Endothelial cell of umbilical vein (primary cell): Measurements from ENCODE around the gene SPP1. TPM values are rescaled to one million over a fixed set of nuclear protein-coding genes. Genes with fewer than 3 reads are reported as not detected.

Experiments used
- BruUV-seq: library from RNA; stranded (reverse); fragments of 400-500 nt; replicated peaks from 2 replicates; lab custom pipeline; 2021; lab: Mats Ljungman, UMichigan
- CTCF ChIA-PET: fragments of 300-600, 350-600 bp; sonication (Branson Sonifier 250); formaldehyde crosslinking; loops from one replicate; lab custom pipeline; 2021; ENCODE audit warnings: antibody characterized with exemption, inconsistent platforms; lab: Charles Lee
- POLR2A ChIA-PET: fragments of 300-600, 350-600 bp; sonication (Branson Sonifier 250); formaldehyde crosslinking; loops from one replicate; lab custom pipeline; 2021; ENCODE audit warnings: antibody characterized with exemption, inconsistent platforms; lab: Charles Lee
- DNase-seq: peaks from one replicate; pipeline ENCODE4 v3.0.0-alpha.2; 2011; ENCODE audit warnings: low read depth, low spot score
- FAIRE-seq: peaks from 2 replicates; lab custom pipeline; 2011; peaks lifted over from hg19 to GRCh38; lab: Jason Lieb, UNC
- H2AFZ ChIP-seq: 2 replicates; pipeline ENCODE4 v1.6.0; 2012; ENCODE audit warnings: low read depth, low read length, control low read depth, inconsistent platforms
- H3K27ac ChIP-seq: 2 replicates; pipeline ENCODE4 v1.5.1; 2011; ENCODE audit warnings: low read depth, mild to moderate bottlenecking, control low read depth, low read length, moderate library complexity; ENCODE audit not compliant: insufficient read depth
- H3K27me3 ChIP-seq, 2 experiments: 2 replicates each; pipeline versions ENCODE4 v1.6.0 to v1.6.1; 2011; ENCODE audit warnings: low read length in 2 of 2, mixed read lengths in 1 of 2; ENCODE audit not compliant: control insufficient read depth in 2 of 2, insufficient read depth in 2 of 2
- H3K36me3 ChIP-seq, 2 experiments: 2 replicates in 1 of 2; 3 replicates in 1 of 2; pipeline ENCODE4 v1.5.1; 2011; ENCODE audit warnings: low read length in 2 of 2, mild to moderate bottlenecking in 1 of 2, moderate library complexity in 1 of 2; ENCODE audit not compliant: control insufficient read depth in 2 of 2, insufficient read depth in 2 of 2; ENCODE audit errors: extremely low read depth in 1 of 2
- H3K4me1 ChIP-seq: 3 replicates; pipeline ENCODE4 v1.5.1; 2011; ENCODE audit warnings: mild to moderate bottlenecking, low read length; ENCODE audit not compliant: control insufficient read depth, insufficient read depth; ENCODE audit errors: extremely low read depth
- H3K4me2 ChIP-seq: 2 replicates; pipeline ENCODE4 v1.6.1; 2011; ENCODE audit warnings: low read length, control low read depth, mixed read lengths; ENCODE audit not compliant: insufficient read depth
- H3K4me3 ChIP-seq, 3 experiments: fragments of 200-600 bp in 1 of 3; sonication (generic), shearing (Covaris generic) in 1 of 3; replicated peaks in 1 of 3; 2 replicates each; pipeline ENCODE4 v1.5.1; 2011 to 2016; ENCODE audit warnings: control low read depth in 3 of 3, low read length in 3 of 3, mild to moderate bottlenecking in 2 of 3, inconsistent platforms in 1 of 3, low read depth in 1 of 3, moderate library complexity in 1 of 3; ENCODE audit not compliant: insufficient read depth in 1 of 3
- H3K79me2 ChIP-seq: 2 replicates; pipeline ENCODE4 v1.6.0; 2012; ENCODE audit warnings: low read length, inconsistent platforms; ENCODE audit not compliant: control insufficient read depth, insufficient read depth
- H3K9ac ChIP-seq: replicated peaks from 2 replicates; pipeline ENCODE3; 2011; ENCODE audit warnings: low read length, control low read depth; ENCODE audit not compliant: insufficient read depth; ENCODE audit errors: extremely low read depth
- H3K9me1 ChIP-seq: replicated peaks from 3 replicates; pipeline ENCODE4 v1.6.0; 2011; ENCODE audit warnings: mild to moderate bottlenecking, low read length; ENCODE audit not compliant: control insufficient read depth, insufficient read depth; ENCODE audit errors: extremely low read depth
- H3K9me3 ChIP-seq: replicated peaks from 2 replicates; pipeline ENCODE4 v1.5.1; 2012; ENCODE audit warnings: low read length, inconsistent platforms; ENCODE audit not compliant: control insufficient read depth, insufficient read depth
- H4K20me1 ChIP-seq: replicated peaks from 2 replicates; pipeline ENCODE3; 2011; ENCODE audit warnings: mild to moderate bottlenecking, low read length; ENCODE audit not compliant: control insufficient read depth, insufficient read depth; ENCODE audit errors: extremely low read depth
- EZH2 ChIP-seq: IDR thresholded peaks from 2 replicates; pipeline ENCODE4 v1.6.1; 2012; ENCODE audit warnings: borderline replicate concordance, low read depth, mild to moderate bottlenecking, moderate library complexity, low read length, inconsistent platforms; ENCODE audit not compliant: severe bottlenecking
- FOS ChIP-seq: IDR thresholded peaks from 2 replicates; pipeline ENCODE4 v1.6.1; 2011; ENCODE audit warnings: mild to moderate bottlenecking, low read length, moderate library complexity, borderline replicate concordance; ENCODE audit not compliant: insufficient read depth
- GATA2 ChIP-seq: IDR thresholded peaks from 2 replicates; pipeline ENCODE4 v1.7.0; 2011; ENCODE audit warnings: low read depth, mild to moderate bottlenecking, moderate library complexity, mixed read lengths, low read length; ENCODE audit not compliant: insufficient read length, insufficient read depth
- JUN ChIP-seq: IDR thresholded peaks from 2 replicates; pipeline ENCODE4 v1.6.1; 2011; ENCODE audit warnings: borderline replicate concordance, low read depth; ENCODE audit not compliant: insufficient read length, insufficient read depth
- MYC ChIP-seq: IDR thresholded peaks from one replicate; pipeline ENCODE4 v1.6.1; 2011; ENCODE audit warnings: mild to moderate bottlenecking, low read depth, low read length
- POLR2A ChIP-seq: IDR thresholded peaks from 2 replicates; pipeline ENCODE4 v1.6.1; 2012; ENCODE audit warnings: low read depth, mild to moderate bottlenecking, control low read depth, low read length
- POLR2AphosphoS5 ChIP-seq: IDR thresholded peaks from 2 replicates; pipeline ENCODE4 v1.6.1; 2012; ENCODE audit warnings: low read depth, mild to moderate bottlenecking, control low read depth, low read length, moderate library complexity; ENCODE audit not compliant: insufficient read depth
- dilution Hi-C: fragments of 300-500 bp; cut with MboI; formaldehyde crosslinking; loops from one replicate; pipeline ENCODE4 v1.15.0; 2019; ENCODE audit warnings: low sequenced_read_pairs; ENCODE audit not compliant: extremely low pct_ligation_motif_present
- intact Hi-C: fragments of 100-400 bp; cut with micrococcal nuclease; formaldehyde crosslinking; loops from one replicate; pipeline ENCODE4 v1.10.0; 2022
- polyA plus RNA-seq, 4 experiments: library from polyadenylated mRNA; depleted of rRNA in 3 of 4; stranded (reverse) in 3 of 4; unstranded in 1 of 4; fragments of >200 nt; gene quantifications; 2 replicates each; pipeline versions ENCODE4 v1.2.1 to v1.2.3, GENCODE V29; 2011 to 2012; ENCODE audit warnings: missing spikeins in 1 of 4
- total RNA-seq: library from RNA; stranded (reverse); gene quantifications from 2 replicates; pipeline ENCODE4 v1.2.3, GENCODE V29; 2021
- TF ChIP-seq, protein P1 (sequence below): IDR thresholded peaks from 2 replicates; pipeline ENCODE4 v1.6.1; 2011; ENCODE audit not compliant: insufficient read depth, insufficient read length
- TF ChIP-seq, protein P2 (sequence below), 2 donors: IDR thresholded peaks; 1 replicate in 1 of 2; 2 replicates in 1 of 2; pipeline ENCODE4 v1.5.1; 2011; ENCODE audit warnings: low read length in 2 of 2, mild to moderate bottlenecking in 2 of 2, moderate library complexity in 2 of 2, control low read depth in 1 of 2, inconsistent platforms in 1 of 2, low read depth in 1 of 2; ENCODE audit not compliant: insufficient read depth in 1 of 2; ENCODE audit errors: extremely low read depth in 1 of 2

Gene SPP1
- total and polyA plus RNA-seq, 2 donors (not counting 3 experiments of a cell fraction or from before 2014, with no cell fraction given): not detected

GRCh38 chr4:88003261-88003660, 27.7 kb downstream of the SPP1 start:
- H3K36me3 ChIP-seq: no peaks in the 10 kb centered on the region
- no peaks in the 10 kb centered on the region for H4K20me1 ChIP-seq
- no peaks in the 10 kb centered on the region for H3K27me3 ChIP-seq
- no peaks in the 10 kb centered on the region for H3K4me1 ChIP-seq
- no peaks in the 10 kb centered on the region for H3K9me3 ChIP-seq
- no peaks in the 10 kb centered on the region for H3K9me1 ChIP-seq
- ChIA-PET CTCF (interaction anchor here (2.7 kb wide), 1 partner anchor 17 kb away, joined by 11 read pairs; no protein-coding TSS in a partner anchor), POLR2A (no interaction called here)
- no TSS peak for BruUV-seq
- peaks cover 5% of the 10 kb centered on the region for H3K79me2 ChIP-seq
- intact Hi-C loops: no loop called here
- TF ChIP-seq POLR2AphosphoS5 (no peak), POLR2A (no peak), MYC (no peak), JUN (no peak), FOS (no peak), EZH2 (no peak), GATA2 (no peak)
- TF ChIP-seq, protein P1, sequence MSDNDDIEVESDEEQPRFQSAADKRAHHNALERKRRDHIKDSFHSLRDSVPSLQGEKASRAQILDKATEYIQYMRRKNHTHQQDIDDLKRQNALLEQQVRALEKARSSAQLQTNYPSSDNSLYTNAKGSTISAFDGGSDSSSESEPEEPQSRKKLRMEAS: no peak
- TF ChIP-seq, protein P2, sequence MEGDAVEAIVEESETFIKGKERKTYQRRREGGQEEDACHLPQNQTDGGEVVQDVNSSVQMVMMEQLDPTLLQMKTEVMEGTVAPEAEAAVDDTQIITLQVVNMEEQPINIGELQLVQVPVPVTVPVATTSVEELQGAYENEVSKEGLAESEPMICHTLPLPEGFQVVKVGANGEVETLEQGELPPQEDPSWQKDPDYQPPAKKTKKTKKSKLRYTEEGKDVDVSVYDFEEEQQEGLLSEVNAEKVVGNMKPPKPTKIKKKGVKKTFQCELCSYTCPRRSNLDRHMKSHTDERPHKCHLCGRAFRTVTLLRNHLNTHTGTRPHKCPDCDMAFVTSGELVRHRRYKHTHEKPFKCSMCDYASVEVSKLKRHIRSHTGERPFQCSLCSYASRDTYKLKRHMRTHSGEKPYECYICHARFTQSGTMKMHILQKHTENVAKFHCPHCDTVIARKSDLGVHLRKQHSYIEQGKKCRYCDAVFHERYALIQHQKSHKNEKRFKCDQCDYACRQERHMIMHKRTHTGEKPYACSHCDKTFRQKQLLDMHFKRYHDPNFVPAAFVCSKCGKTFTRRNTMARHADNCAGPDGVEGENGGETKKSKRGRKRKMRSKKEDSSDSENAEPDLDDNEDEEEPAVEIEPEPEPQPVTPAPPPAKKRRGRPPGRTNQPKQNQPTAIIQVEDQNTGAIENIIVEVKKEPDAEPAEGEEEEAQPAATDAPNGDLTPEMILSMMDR (IDR thresholded peaks at IDR 0.05; ENCODE audit: extremely low read depth in 1 of 2, insufficient read depth in 1 of 2, low read depth in 1 of 2, low read length in 2 of 2): no peak
- no peak overlapping the region for H2AFZ ChIP-seq
- DNase-seq (no peak), FAIRE-seq (no peak)
- no peak overlapping the region for H3K4me2 ChIP-seq
- no peak overlapping the region for H3K9ac ChIP-seq
- H3K4me3 ChIP-seq: no peak overlapping the region
- no peak overlapping the region for H3K27ac ChIP-seq
- dilution Hi-C loops: no loop called here
